ENCODE results near the gene BBS1.

Gene BBS1

GRCh38 chr11:66471142-66471541, 39.3 kb upstream of the BBS1 start (continued):
- no peak for TF ChIP-seq ZNF513 (tag by site-specific recombination; IDR thresholded peaks at IDR 0.05)
- TF ChIP-seq ZNF26 (tag by site-specific recombination; IDR thresholded peaks at IDR 0.05): no peak
- TF ChIP-seq ZNF302 (tag by site-specific recombination; IDR thresholded peaks at IDR 0.05; ENCODE audit: low read depth): no peak
- no peak for TF ChIP-seq ZNF391 (tag by site-specific recombination; IDR thresholded peaks at IDR 0.05; ENCODE audit: borderline replicate concordance, low read depth)
- no peak for TF ChIP-seq ZNF354C (tag by site-specific recombination; IDR thresholded peaks at IDR 0.05; ENCODE audit: borderline replicate concordance, low read depth)

GRCh38 chr11:66472054-66472453, 38.4 kb upstream of the BBS1 start:
- ChIA-PET POLR2A (no interaction called here), CTCF (no interaction called here)
- H3K36me3 ChIP-seq (ENCODE audit: control insufficient read depth in 2 of 2, insufficient read depth in 1 of 2, low read length in 2 of 2): peaks cover 0 to 62% of the 10 kb centered on the region in 2 experiments; a peak in 2 of 3 replicates

More at GRCh38 chr11:66472054-66472453, 38.4 kb upstream of the BBS1 start:
- TF ChIP-seq PRDM4 (tag by site-specific recombination; IDR thresholded peaks at IDR 0.05): no peak
- no peak for TF ChIP-seq BCL11B (tag by site-specific recombination; IDR thresholded peaks at IDR 0.05; ENCODE audit: low read depth)
- TF ChIP-seq GFI1B (tag by site-specific recombination; IDR thresholded peaks at IDR 0.05): no peak
- TF ChIP-seq ZNF645 (tag by site-specific recombination; IDR thresholded peaks at IDR 0.05): no peak
- no peak for TF ChIP-seq ZSCAN4 (tag by site-specific recombination; IDR thresholded peaks at IDR 0.05)
- no peak for TF ChIP-seq ZNF239 (tag by site-specific recombination; IDR thresholded peaks at IDR 0.05)
- no peak for TF ChIP-seq ZNF274 (IDR thresholded peaks at IDR 0.05; ENCODE audit: low read length)
- TF ChIP-seq ZNF274 (tag by site-specific recombination; IDR thresholded peaks at IDR 0.05; ENCODE audit: borderline replicate concordance): no peak
- no peak for TF ChIP-seq ZNF426 (tag by site-specific recombination; IDR thresholded peaks at IDR 0.05)
- TF ChIP-seq ZBTB10 (tag by site-specific recombination; IDR thresholded peaks at IDR 0.05): no peak
- no peak for TF ChIP-seq ZNF639 (tag by site-specific recombination; IDR thresholded peaks at IDR 0.05)
- no peak for TF ChIP-seq ZNF449 (tag by site-specific recombination; IDR thresholded peaks at IDR 0.05)
- no peak for TF ChIP-seq ZNF776 (tag by site-specific recombination; IDR thresholded peaks at IDR 0.05; ENCODE audit: borderline replicate concordance)
- no peaks in the 10 kb centered on the region for H3K9me3 ChIP-seq (ENCODE audit: control insufficient read depth, insufficient read depth, low read depth, low read length)
- H3K27ac ChIP-seq (ENCODE audit: extremely low read depth, low read depth, low read length): no peak overlapping the region
- H3K4me1 ChIP-seq (ENCODE audit: control insufficient read depth, insufficient read depth, low read length): no peaks in the 10 kb centered on the region
- H3K4me3 ChIP-seq (ENCODE audit: low read depth, low read length): no peak overlapping the region

Measured in HEK293 (cell line).